Gastrocnemius medialis (tissue), 4 donors: ENCODE results near the gene ZNF638. TPM values are rescaled to one million over a fixed set of nuclear protein-coding genes. Genes with fewer than 3 reads are reported as not detected.

ENCODE experiments used
- ATAC-seq, 2 donors: fragments of 150-250 bp; one replicate each; pipeline ENCODE4 v1.9.1; 2016
- DNase-seq, 2 donors: peaks; one replicate each; pipeline ENCODE4 v3.0.0-alpha.2; 2019
- H3K27ac ChIP-seq, 4 donors: fragments of 200-600 bp; sonication (generic); 1 replicate in 1 of 4; 2 replicates in 3 of 4; pipeline ENCODE4 v1.5.1; 2016 to 2018; ENCODE audit warnings: mild to moderate bottlenecking in 2 of 4, moderate library complexity in 1 of 4
- H3K27me3 ChIP-seq, 3 donors: fragments of 200-600 bp; sonication (generic) in 2 of 3; 1 replicate in 1 of 3; 2 replicates in 2 of 3; pipeline versions ENCODE4 v1.5.1 to v1.6.0; 2016 to 2019; ENCODE audit warnings: mild to moderate bottlenecking in 1 of 3, moderate library complexity in 1 of 3
- H3K36me3 ChIP-seq, 2 donors: fragments of 200-600 bp; sonication (generic) in 1 of 2; one replicate each; pipeline ENCODE4 v1.5.1; 2017 to 2018
- H3K4me1 ChIP-seq, 2 donors: fragments of 200-600 bp; sonication (generic) in 1 of 2; one replicate each; pipeline ENCODE4 v1.5.1; 2016 to 2017; ENCODE audit warnings: mild to moderate bottlenecking in 2 of 2
- H3K4me3 ChIP-seq, 4 donors: fragments of 200-600 bp; sonication (generic) in 3 of 4; 1 replicate in 1 of 4; 2 replicates in 3 of 4; pipeline ENCODE4 v1.5.1; 2016 to 2019; ENCODE audit warnings: mild to moderate bottlenecking in 2 of 4
- H3K9me3 ChIP-seq, 3 donors: fragments of 200-600 bp; sonication (generic) in 2 of 3; 1 replicate in 1 of 3; 2 replicates in 2 of 3; pipeline ENCODE4 v1.5.1; 2016 to 2019
- POLR2A ChIP-seq, 2 donors: fragments of 450-650 bp; IDR thresholded peaks; one replicate each; pipeline ENCODE4 v1.6.1; 2017; ENCODE audit warnings: antibody characterized with exemption in 2 of 2, mild to moderate bottlenecking in 2 of 2, moderate library complexity in 2 of 2
- in situ Hi-C, 4 donors: fragments of 200-750 bp; cut with MboI; loops; one replicate each; pipeline versions ENCODE4 v1.15.0 to v1.8.0; 2017; ENCODE audit warnings: low sequenced_read_pairs in 4 of 4
- intact Hi-C: fragments of 100-400 bp; cut with DNase I; formaldehyde crosslinking; loops from one replicate; pipeline ENCODE4 v1.15.1; 2023; ENCODE audit warnings: low total_unique reads
- total RNA-seq, 4 donors: library from RNA; depleted of rRNA; stranded (reverse); fragments of >200 nt; gene quantifications; one replicate each; pipeline versions ENCODE4 v1.1.0 to v1.2.3, GENCODE V29; 2016
- TF ChIP-seq, protein P1 (sequence below), 5 experiments: fragments of 450-650 bp in 3 of 5; fragments of 200-600 bp in 2 of 5; sonication (generic) in 2 of 5; IDR thresholded peaks in 4 of 5; conservative IDR thresholded peaks in 1 of 5; 1 replicate in 4 of 5; 2 replicates in 1 of 5; pipeline ENCODE4 v1.5.1; 2016 to 2019; ENCODE audit warnings: antibody characterized with exemption in 5 of 5, mild to moderate bottlenecking in 3 of 5, moderate library complexity in 3 of 5

Gene ZNF638
- total RNA-seq, 4 donors from 2014 or later: 69.7 to 152 (median 95.0) TPM

DNA sequence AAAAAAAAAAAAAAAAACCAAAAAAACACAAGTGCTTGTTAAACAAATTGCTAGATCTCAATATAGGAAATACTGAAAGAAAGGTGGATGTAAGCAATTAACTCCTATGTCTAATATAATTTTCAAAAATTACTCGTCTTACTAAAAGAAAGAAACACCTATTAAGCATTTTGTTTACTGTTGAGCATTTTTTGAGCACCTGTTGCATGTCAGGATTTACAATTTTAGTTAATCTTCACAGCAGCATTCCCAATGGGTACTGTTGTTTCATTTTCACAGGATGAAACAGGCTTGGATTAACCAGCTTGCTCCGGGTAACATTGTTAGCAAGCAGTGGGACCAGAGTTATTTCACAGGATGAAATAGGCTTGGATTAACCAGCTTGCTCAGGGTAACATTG is 4.8 kb downstream of the ZNF638 start:
- Histone ChIP-seq H3K4me1 (peaks cover 79 to 83% of the 10 kb centered on the region in 2 donors), H3K4me3 (no peak overlapping the region), H3K36me3 (no peaks in the 10 kb centered on the region), H3K9me3 (no peaks in the 10 kb centered on the region), H3K27me3 (no peaks in the 10 kb centered on the region), H3K27ac (peak overlapping the region in 3 of 4 donors; percentile 19 to 33 (median 28))
- TF ChIP-seq POLR2A (IDR thresholded peaks at IDR 0.05): no peak
- TF ChIP-seq, protein P1, sequence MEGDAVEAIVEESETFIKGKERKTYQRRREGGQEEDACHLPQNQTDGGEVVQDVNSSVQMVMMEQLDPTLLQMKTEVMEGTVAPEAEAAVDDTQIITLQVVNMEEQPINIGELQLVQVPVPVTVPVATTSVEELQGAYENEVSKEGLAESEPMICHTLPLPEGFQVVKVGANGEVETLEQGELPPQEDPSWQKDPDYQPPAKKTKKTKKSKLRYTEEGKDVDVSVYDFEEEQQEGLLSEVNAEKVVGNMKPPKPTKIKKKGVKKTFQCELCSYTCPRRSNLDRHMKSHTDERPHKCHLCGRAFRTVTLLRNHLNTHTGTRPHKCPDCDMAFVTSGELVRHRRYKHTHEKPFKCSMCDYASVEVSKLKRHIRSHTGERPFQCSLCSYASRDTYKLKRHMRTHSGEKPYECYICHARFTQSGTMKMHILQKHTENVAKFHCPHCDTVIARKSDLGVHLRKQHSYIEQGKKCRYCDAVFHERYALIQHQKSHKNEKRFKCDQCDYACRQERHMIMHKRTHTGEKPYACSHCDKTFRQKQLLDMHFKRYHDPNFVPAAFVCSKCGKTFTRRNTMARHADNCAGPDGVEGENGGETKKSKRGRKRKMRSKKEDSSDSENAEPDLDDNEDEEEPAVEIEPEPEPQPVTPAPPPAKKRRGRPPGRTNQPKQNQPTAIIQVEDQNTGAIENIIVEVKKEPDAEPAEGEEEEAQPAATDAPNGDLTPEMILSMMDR (IDR thresholded peaks at IDR 0.05 in 4 of 5, conservative IDR thresholded peaks at IDR 0.05 in 1 of 5): no peak
- intact Hi-C loops (no loop called here), in situ Hi-C loops (loop anchor here in 1 of 4 donors (25.0 kb wide), 1 partner anchor 124 kb away; no protein-coding TSS in a partner anchor)
- ATAC-seq: no peak
- DNase-seq: no peak

DNA sequence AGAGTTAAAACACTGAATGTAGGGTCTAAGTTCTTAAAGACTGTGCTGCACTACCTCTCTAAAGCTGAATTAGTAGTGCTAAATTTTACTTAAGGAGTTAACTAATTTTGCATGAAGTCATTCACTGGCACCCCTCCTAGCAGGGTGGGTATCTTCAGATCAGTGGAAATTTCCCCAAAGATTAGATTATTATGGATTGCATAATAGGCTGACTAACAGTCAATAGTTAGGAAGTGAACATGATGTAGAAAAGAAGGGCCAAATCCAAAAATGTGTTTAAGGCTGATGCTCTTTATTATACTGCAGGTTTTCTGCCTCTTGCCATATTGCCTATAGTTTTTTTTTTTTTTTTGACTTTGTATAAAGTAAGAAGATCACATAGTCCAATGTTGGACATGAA is 5.2 kb downstream of the ZNF638 start:
- DNase-seq (no peak), ATAC-seq (peak in 1 of 2 donors; percentile 40)
- peak overlapping the region; percentile 14 to 33 (median 24) for H3K27ac ChIP-seq
- in situ Hi-C loops: loop anchor here in 1 of 4 donors (25.0 kb wide), 1 partner anchor 125 kb away; no protein-coding TSS in a partner anchor
- peaks cover 83 to 87% of the 10 kb centered on the region in 2 donors for H3K4me1 ChIP-seq
- no peak overlapping the region for H3K4me3 ChIP-seq
- H3K27me3 ChIP-seq: no peaks in the 10 kb centered on the region
- intact Hi-C loops: no loop called here
- no peaks in the 10 kb centered on the region for H3K36me3 ChIP-seq
- no peak for TF ChIP-seq POLR2A (IDR thresholded peaks at IDR 0.05)
- TF ChIP-seq, protein P1 (IDR thresholded peaks at IDR 0.05 in 4 of 5, conservative IDR thresholded peaks at IDR 0.05 in 1 of 5): no peak
- no peaks in the 10 kb centered on the region for H3K9me3 ChIP-seq

DNA sequence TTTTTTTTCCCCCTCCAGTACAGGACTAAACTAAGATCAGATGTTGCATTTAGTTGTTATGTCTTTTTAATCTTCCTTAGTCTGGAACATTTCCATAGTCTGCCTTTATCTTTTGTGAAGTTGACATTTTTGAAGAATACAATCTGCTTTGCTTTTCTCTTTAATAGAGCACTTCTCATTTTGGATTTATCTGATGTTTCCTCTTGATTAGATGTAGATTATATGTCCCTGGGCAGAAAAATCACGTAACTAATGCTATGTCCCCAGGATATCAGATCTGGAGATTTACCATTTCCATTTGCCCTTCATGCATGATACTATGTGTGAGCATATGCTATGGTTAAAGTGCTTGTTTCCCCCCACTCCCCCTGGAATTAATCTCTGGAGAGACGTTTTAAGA is 6.2 kb downstream of the ZNF638 start:
- H3K36me3 ChIP-seq: no peaks in the 10 kb centered on the region
- ATAC-seq: no peak
- no peak overlapping the region for H3K4me3 ChIP-seq
- no peaks in the 10 kb centered on the region for H3K27me3 ChIP-seq
- peak overlapping the region in 1 of 4 donors; percentile 24 for H3K27ac ChIP-seq
- intact Hi-C loops: no loop called here
- peaks cover 89% of the 10 kb centered on the region in 2 donors for H3K4me1 ChIP-seq
- no peak for DNase-seq
- H3K9me3 ChIP-seq: no peaks in the 10 kb centered on the region
- in situ Hi-C loops: loop anchor here in 1 of 4 donors (25.0 kb wide), 1 partner anchor 125 kb away; no protein-coding TSS in a partner anchor
- TF ChIP-seq, protein P1 (IDR thresholded peaks at IDR 0.05 in 4 of 5, conservative IDR thresholded peaks at IDR 0.05 in 1 of 5): no peak
- TF ChIP-seq POLR2A (IDR thresholded peaks at IDR 0.05): no peak

DNA sequence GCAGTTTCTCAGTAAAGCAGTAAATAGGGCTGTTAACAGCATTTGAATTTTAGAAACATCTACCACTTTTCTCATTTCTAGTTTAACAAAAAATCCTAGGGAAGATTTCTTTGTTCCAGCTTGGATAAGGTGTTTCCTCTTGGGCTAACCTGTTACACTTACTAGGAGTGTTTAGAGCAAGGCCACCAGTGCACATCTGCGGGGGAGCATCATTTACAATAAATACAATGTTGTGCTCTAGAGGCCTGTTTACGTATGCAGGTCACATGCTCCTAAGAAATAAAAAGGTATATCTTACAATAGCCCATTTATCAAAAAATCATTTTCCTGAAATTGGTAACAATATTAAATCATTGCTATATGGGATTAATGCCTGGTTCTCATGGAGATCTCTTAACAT is 8.1 kb downstream of the ZNF638 start:
- DNase-seq: no peak
- Histone ChIP-seq H3K9me3 (no peaks in the 10 kb centered on the region), H3K36me3 (no peaks in the 10 kb centered on the region), H3K4me3 (no peak overlapping the region), H3K27ac (peak overlapping the region in 1 of 4 donors; percentile 17), H3K4me1 (peaks cover 80 to 83% of the 10 kb centered on the region in 2 donors), H3K27me3 (no peaks in the 10 kb centered on the region)
- in situ Hi-C loops: loop anchor here in 1 of 4 donors (25.0 kb wide), 1 partner anchor 127 kb away; no protein-coding TSS in a partner anchor
- intact Hi-C loops: no loop called here
- ATAC-seq: no peak
- TF ChIP-seq POLR2A (IDR thresholded peaks at IDR 0.05): no peak
- TF ChIP-seq, protein P1 (IDR thresholded peaks at IDR 0.05 in 4 of 5, conservative IDR thresholded peaks at IDR 0.05 in 1 of 5): no peak
